HepG2 (cell line): ENCODE results near the gene SAP25. TPM values are rescaled to one million over a fixed set of nuclear protein-coding genes. Genes with fewer than 3 reads are reported as not detected.

ENCODE experiments used
- ATAD3A ChIP-seq: sonication (generic); formaldehyde crosslinking; IDR thresholded peaks from 2 replicates; pipeline ENCODE4 v1.4.0; 2020; ENCODE audit warnings: missing genetic modification reagents
- ATF1 ChIP-seq: IDR thresholded peaks from 2 replicates; pipeline ENCODE4 v1.6.1; 2016; ENCODE audit warnings: mild to moderate bottlenecking, control low read depth
- EEA1 ChIP-seq: sonication (generic); formaldehyde crosslinking; IDR thresholded peaks from 2 replicates; pipeline ENCODE4 v1.5.1; 2020; ENCODE audit warnings: mild to moderate bottlenecking, missing genetic modification reagents, borderline replicate concordance
- ESRRA ChIP-seq: sonication (generic); formaldehyde crosslinking; IDR thresholded peaks from 2 replicates; pipeline ENCODE4 v1.5.1; 2020; ENCODE audit warnings: mild to moderate bottlenecking, low read depth, missing genetic modification reagents
- HIC2 ChIP-seq: sonication (generic); formaldehyde crosslinking; IDR thresholded peaks from 2 replicates; pipeline ENCODE4 v1.9.0; 2022; ENCODE audit warnings: low read depth, missing genetic modification reagents
- IKZF4 ChIP-seq: sonication (generic); formaldehyde crosslinking; IDR thresholded peaks from 2 replicates; pipeline ENCODE4 v1.5.1; 2020; ENCODE audit warnings: borderline replicate concordance, mild to moderate bottlenecking, low read depth, missing genetic modification reagents; ENCODE audit errors: not compliant biosample characterization
- MIER2 ChIP-seq: IDR thresholded peaks from 2 replicates; pipeline ENCODE4 v1.6.1; 2016; ENCODE audit warnings: missing biosample characterization, missing genetic modification reagents
- NFE2 ChIP-seq: sonication (generic); formaldehyde crosslinking; IDR thresholded peaks from 2 replicates; pipeline ENCODE4 v1.4.0; 2020; ENCODE audit warnings: missing genetic modification reagents
- NR1H2 ChIP-seq: sonication (generic); formaldehyde crosslinking; IDR thresholded peaks from 2 replicates; pipeline ENCODE4 v1.8.1; 2022; ENCODE audit warnings: low read depth, missing genetic modification reagents, borderline replicate concordance
- NR3C1 ChIP-seq: sonication (generic); formaldehyde crosslinking; IDR thresholded peaks from 2 replicates; pipeline ENCODE4 v1.4.0; 2020; ENCODE audit warnings: missing genetic modification reagents
- PHF20 ChIP-seq: sonication (generic); formaldehyde crosslinking; IDR thresholded peaks from 2 replicates; pipeline ENCODE4 v1.5.0; 2020; ENCODE audit warnings: mild to moderate bottlenecking, missing genetic modification reagents
- PITX1 ChIP-seq: sonication (generic); formaldehyde crosslinking; IDR thresholded peaks from 2 replicates; pipeline ENCODE4 v1.5.1; 2020; ENCODE audit warnings: mild to moderate bottlenecking, missing genetic modification reagents
- PREB ChIP-seq: sonication (generic); formaldehyde crosslinking; IDR thresholded peaks from 2 replicates; pipeline ENCODE4 v1.4.0; 2020; ENCODE audit warnings: missing genetic modification reagents
- RBM39 ChIP-seq: fragments of 200-400 bp; formaldehyde crosslinking; IDR thresholded peaks from one replicate; pipeline ENCODE4 v1.6.1; 2018; ENCODE audit warnings: antibody characterized with exemption, mild to moderate bottlenecking, low read depth, low read length; ENCODE audit not compliant: poor library complexity, severe bottlenecking
- REST ChIP-seq, 2 experiments: IDR thresholded peaks; 2 replicates each; pipeline ENCODE4 v1.6.1; 2011 to 2012; ENCODE audit warnings: low read length in 2 of 2, borderline replicate concordance in 1 of 2, low read depth in 1 of 2, mild to moderate bottlenecking in 1 of 2, moderate library complexity in 1 of 2
- RORA ChIP-seq: sonication (generic); formaldehyde crosslinking; IDR thresholded peaks from 2 replicates; pipeline ENCODE4 v1.5.0; 2020; ENCODE audit warnings: mild to moderate bottlenecking, missing genetic modification reagents, moderate library complexity
- SP1 ChIP-seq, 2 experiments: fragments of 450-650 bp in 1 of 2; sonication (generic) in 1 of 2; formaldehyde crosslinking in 1 of 2; IDR thresholded peaks; 2 replicates each; pipeline versions ENCODE4 v1.4.0 to v1.6.1; 2016 to 2020; ENCODE audit warnings: missing genetic modification reagents in 1 of 2
- TEAD2 ChIP-seq: sonication (generic); formaldehyde crosslinking; IDR thresholded peaks from 2 replicates; pipeline ENCODE4 v1.9.0; 2021; ENCODE audit warnings: missing genetic modification reagents
- ZFP90 ChIP-seq: sonication (generic); formaldehyde crosslinking; IDR thresholded peaks from 2 replicates; pipeline ENCODE4 v1.8.0; 2022; ENCODE audit warnings: missing genetic modification reagents, mild to moderate bottlenecking, inconsistent platforms, borderline replicate concordance
- ZMYM4 ChIP-seq: sonication (generic); formaldehyde crosslinking; IDR thresholded peaks from 2 replicates; pipeline ENCODE4 v1.8.1; 2023; ENCODE audit warnings: mild to moderate bottlenecking, missing genetic modification reagents
- ZNF674 ChIP-seq: sonication (generic); formaldehyde crosslinking; IDR thresholded peaks from 2 replicates; pipeline ENCODE4 v1.5.0; 2020; ENCODE audit warnings: low read depth, mild to moderate bottlenecking, missing genetic modification reagents
- ZSCAN20 ChIP-seq: sonication (generic); formaldehyde crosslinking; IDR thresholded peaks from 2 replicates; pipeline ENCODE4 v1.4.0; 2020; ENCODE audit warnings: missing genetic modification reagents, mild to moderate bottlenecking, borderline replicate concordance
- ZSCAN30 ChIP-seq: sonication (generic); formaldehyde crosslinking; IDR thresholded peaks from 2 replicates; pipeline ENCODE4 v1.5.0; 2020; ENCODE audit warnings: mild to moderate bottlenecking, missing genetic modification reagents
- polyA plus RNA-seq, 8 experiments: library from polyadenylated mRNA; depleted of rRNA in 3 of 8; stranded (reverse) in 7 of 8; unstranded in 1 of 8; fragments of >200 nt; fragmentation: Illumina TruSeq in 4 of 8; extraction: Trizol in 4 of 8; gene quantifications; 2 replicates each; pipeline versions ENCODE4 v1.2.1 to v1.2.3, GENCODE V29; 2011 to 2016; ENCODE audit warnings: low read depth in 4 of 8, missing spikeins in 1 of 8, mixed read lengths in 1 of 8; ENCODE audit not compliant: insufficient read depth in 1 of 8
- total RNA-seq, 5 experiments: library from RNA; depleted of rRNA; stranded (reverse); fragments of >200 nt; fragmentation: Illumina TruSeq; extraction: Trizol; gene quantifications; 2 replicates each; pipeline ENCODE4 v1.2.3, GENCODE V29; 2016; ENCODE audit warnings: low read depth in 1 of 5

SAP25 gene
- total and polyA plus RNA-seq, 2 of the 13 experiments (the other 11 are each of a cell fraction or from before 2014, with no cell fraction given) = 0.15 to 0.20 TPM

GRCh38 chr7:100540073-100540723 is 33.5 kb downstream of the SAP25 start (continued):
- no peak for TF ChIP-seq ZNF674 (CRISPR knock-in tag)
- no peak for TF ChIP-seq RBM39
- TF ChIP-seq REST (IDR thresholded peaks at IDR 0.05; ENCODE audit: borderline replicate concordance in 1 of 2, low read depth in 1 of 2, low read length in 2 of 2) = no peak
- TF ChIP-seq EEA1 = no peak
- TF ChIP-seq RORA (CRISPR knock-in tag) = 0 out of 2 replicates have a peak, but pooled peaks have one; percentile 66
- no peak for TF ChIP-seq ESRRA (CRISPR knock-in tag)
- TF ChIP-seq IKZF4 (CRISPR knock-in tag) = no peak
- peak; percentile 88 for TF ChIP-seq PITX1 (CRISPR knock-in tag)
- TF ChIP-seq NFE2 = no peak
- no peak for TF ChIP-seq NR1H2 (CRISPR knock-in tag)
- TF ChIP-seq HIC2 (CRISPR knock-in tag) = no peak
- TF ChIP-seq ZSCAN20 (CRISPR knock-in tag) = no peak
- TF ChIP-seq PREB (CRISPR knock-in tag) = no peak
- no peak for TF ChIP-seq ZFP90
- no peak for TF ChIP-seq NR3C1
- TF ChIP-seq ZSCAN30 (CRISPR knock-in tag) = no peak
- no peak for TF ChIP-seq MIER2
- TF ChIP-seq ATF1 (CRISPR knock-in tag) = peak; percentile 50; the same call in 1 of the 2 replicates
- no peak for TF ChIP-seq SP1 (IDR thresholded peaks at IDR 0.05)
- TF ChIP-seq SP1 (CRISPR knock-in tag; IDR thresholded peaks at IDR 0.05) = no peak
- 0 out of 2 replicates have a peak, but pooled peaks have one; percentile 24 for TF ChIP-seq ZMYM4
- TF ChIP-seq PHF20 (CRISPR knock-in tag) = no peak
- TF ChIP-seq ATAD3A (CRISPR knock-in tag) = no peak
- no peak for TF ChIP-seq TEAD2
